Measurements from ENCODE around the gene IGSF9B. TPM values are rescaled to one million over a fixed set of nuclear protein-coding genes. Genes with fewer than 3 reads are reported as not detected.
A peak's percentile ranks its signal among the peaks of the same experiment; 100 is the strongest.

Gene IGSF9B
- total RNA-seq, 2 donors from 2014 or later: 1.8 to 9.1 TPM

GRCh38 chr11:133993107-133993506, 36.3 kb upstream of the IGSF9B start:
- Mint-ChIP-seq H3K4me1 (ENCODE audit: low read depth in 2 of 2) (no peaks in the 10 kb centered on the region), H3K4me3 (no peak overlapping the region), H3K27ac (no peak overlapping the region), H3K27me3 (peaks cover 9 to 19% of the 10 kb centered on the region in 2 donors), H3K36me3 (no peaks in the 10 kb centered on the region), H3K9me3 (no peaks in the 10 kb centered on the region)
- no peak for DNase-seq (ENCODE audit: low spot score)
- no peak for ATAC-seq

DNA sequence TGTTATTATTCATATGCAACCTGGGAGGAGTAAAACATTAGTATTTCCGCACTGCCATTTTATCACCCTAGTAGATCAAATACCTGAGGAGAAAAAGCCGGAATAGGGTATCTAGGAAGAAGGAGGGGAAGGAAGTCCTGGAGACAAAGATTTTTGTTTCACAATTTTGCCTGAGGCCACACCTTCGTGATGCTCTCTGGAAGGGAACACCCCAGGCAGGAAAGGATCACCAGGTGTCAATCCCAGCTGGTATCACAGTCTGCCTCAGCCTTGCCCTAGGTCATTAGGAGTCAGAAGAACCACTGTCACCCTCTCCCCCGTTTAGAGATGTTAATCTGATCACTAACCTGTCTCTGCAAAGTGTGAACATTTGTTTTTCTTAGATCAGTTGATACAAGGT, 35.4 kb upstream of the IGSF9B start:
- Mint-ChIP-seq H3K27ac (no peak overlapping the region), H3K9me3 (no peaks in the 10 kb centered on the region), H3K4me3 (no peak overlapping the region), H3K27me3 (peaks cover 2 to 14% of the 10 kb centered on the region in 2 donors), H3K4me1 (ENCODE audit: low read depth in 2 of 2) (no peaks in the 10 kb centered on the region), H3K36me3 (no peaks in the 10 kb centered on the region)
- no peak for DNase-seq (ENCODE audit: low spot score)
- no peak for ATAC-seq

DNA sequence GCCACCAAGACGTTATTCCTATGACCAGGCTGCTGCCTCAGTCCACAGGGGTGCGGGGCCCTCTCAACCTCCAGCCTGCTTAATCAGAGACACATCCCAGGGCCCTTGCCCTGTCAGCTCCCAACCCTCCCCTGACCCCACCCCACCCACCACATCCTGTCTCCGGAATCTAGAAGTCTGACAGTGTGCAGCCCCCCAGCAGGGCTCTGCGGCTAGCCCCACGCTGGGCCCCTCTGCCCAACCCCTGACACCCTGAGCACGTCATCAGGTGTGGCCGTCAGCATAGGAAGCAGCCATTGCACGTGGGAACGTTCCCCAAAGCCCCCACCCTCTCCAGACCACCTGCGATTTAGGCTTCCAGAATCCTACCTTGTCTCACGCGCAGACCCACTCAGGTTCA, 34.3 kb upstream of the IGSF9B start:
- ATAC-seq: peak in 1 of 2 donors; percentile 9
- no peak overlapping the region for H3K27ac Mint-ChIP-seq
- H3K27me3 Mint-ChIP-seq: peaks cover 5 to 7% of the 10 kb centered on the region in 2 donors
- no peak overlapping the region for H3K4me3 Mint-ChIP-seq
- H3K9me3 Mint-ChIP-seq: no peaks in the 10 kb centered on the region
- DNase-seq (ENCODE audit: low spot score): no peak
- H3K36me3 Mint-ChIP-seq: no peaks in the 10 kb centered on the region
- no peaks in the 10 kb centered on the region for H3K4me1 Mint-ChIP-seq (ENCODE audit: low read depth in 2 of 2)

DNA sequence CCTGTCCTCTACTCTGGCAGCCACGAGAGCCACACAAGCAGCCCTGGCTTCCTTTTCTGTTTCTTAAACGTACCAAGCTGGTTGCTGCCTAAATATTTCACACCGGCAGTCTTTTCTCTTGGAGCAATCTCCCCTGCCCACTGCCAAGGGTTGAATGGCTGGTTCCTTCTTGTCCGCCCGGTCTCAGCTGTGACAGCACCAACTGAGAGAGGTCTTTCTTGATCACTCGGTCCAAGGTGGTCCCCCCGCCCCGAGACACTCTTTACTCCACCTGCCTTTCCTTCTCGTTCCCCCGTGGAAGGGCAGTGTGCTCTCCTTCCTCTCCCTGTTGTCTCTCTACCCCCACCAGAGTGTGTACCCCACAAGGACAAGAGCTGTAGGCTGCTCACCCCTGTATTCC, 33.7 kb upstream of the IGSF9B start:
- peak in 1 of 2 donors; percentile 14 for ATAC-seq
- H3K4me3 Mint-ChIP-seq: no peak overlapping the region

DNA sequence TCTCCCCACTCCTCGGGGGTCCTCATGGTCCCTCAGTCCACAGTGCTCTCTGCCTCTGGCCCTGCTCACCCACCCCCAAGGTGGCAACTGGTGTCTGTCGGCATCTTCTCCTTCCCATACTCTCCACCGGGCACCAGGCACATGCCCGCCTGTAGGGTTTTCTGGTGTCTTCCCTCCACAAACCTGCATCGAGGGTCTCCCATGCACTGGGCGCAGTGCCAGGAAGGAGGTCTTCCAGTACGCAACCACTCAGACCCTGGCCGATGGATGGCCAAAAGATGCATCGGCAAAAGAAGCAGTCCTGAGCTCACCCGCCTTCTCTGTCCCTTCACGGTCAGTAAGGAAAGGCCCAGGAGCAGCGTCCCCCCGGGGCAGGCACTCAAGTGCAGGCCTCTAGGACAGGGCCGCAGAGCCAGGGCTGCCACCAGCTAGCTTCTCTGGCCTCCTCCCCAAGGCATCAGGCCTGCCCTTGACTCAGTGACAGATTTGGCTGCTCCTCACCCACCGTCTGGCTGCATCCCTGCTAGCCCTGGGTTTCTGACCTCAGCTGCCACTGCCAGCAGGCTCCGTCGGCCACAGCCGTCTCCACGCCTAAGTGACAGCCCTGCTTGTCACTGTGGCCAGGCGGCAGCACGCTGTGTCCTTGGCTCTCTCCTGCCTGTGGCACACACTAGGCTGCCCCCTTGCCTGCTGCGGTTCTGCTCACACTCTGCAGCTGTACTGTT, 32.1 kb upstream of the IGSF9B start:
- no peak overlapping the region for H3K27ac Mint-ChIP-seq
- no peaks in the 10 kb centered on the region for H3K4me1 Mint-ChIP-seq (ENCODE audit: low read depth in 2 of 2)
- H3K36me3 Mint-ChIP-seq: no peaks in the 10 kb centered on the region
- no peak for DNase-seq (ENCODE audit: low spot score)
- no peak overlapping the region for H3K4me3 Mint-ChIP-seq
- ATAC-seq: peak in 1 of 2 donors; percentile 19
- no peaks in the 10 kb centered on the region for H3K9me3 Mint-ChIP-seq
- H3K27me3 Mint-ChIP-seq: peaks cover 0 to 7% of the 10 kb centered on the region in 2 donors

More for the DNA sequence above, 33.7 kb upstream of the IGSF9B start:
- DNase-seq (ENCODE audit: low spot score): no peak
- no peaks in the 10 kb centered on the region for H3K36me3 Mint-ChIP-seq
- no peaks in the 10 kb centered on the region for H3K4me1 Mint-ChIP-seq (ENCODE audit: low read depth in 2 of 2)
- peaks cover 7% of the 10 kb centered on the region in 2 donors for H3K27me3 Mint-ChIP-seq
- no peaks in the 10 kb centered on the region for H3K9me3 Mint-ChIP-seq
- H3K27ac Mint-ChIP-seq: no peak overlapping the region

DNA sequence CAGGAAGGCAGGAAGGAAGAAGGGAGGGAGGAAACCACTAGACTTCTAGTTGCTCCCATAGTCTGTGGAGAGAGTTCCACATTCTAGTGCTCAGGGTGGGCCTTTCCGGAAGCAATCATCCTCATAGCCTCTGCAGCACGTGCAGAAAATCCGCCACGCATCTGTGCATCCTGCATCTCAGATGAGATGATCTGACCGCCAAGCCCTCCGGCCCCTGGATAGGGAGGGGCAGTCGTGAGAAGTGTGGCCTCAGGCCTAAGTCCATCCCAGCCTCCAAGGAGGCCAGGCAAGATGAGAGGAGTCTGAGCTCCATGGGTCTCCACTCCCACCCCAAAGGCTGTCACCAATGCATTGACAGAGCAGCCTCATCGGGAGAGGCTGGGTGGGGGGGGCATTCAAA, 30.4 kb upstream of the IGSF9B start:
- no peak for ATAC-seq
- Mint-ChIP-seq H3K36me3 (no peaks in the 10 kb centered on the region), H3K27ac (no peak overlapping the region), H3K4me3 (no peak overlapping the region), H3K4me1 (ENCODE audit: low read depth in 2 of 2) (no peaks in the 10 kb centered on the region), H3K27me3 (peaks cover 0 to 10% of the 10 kb centered on the region in 2 donors), H3K9me3 (no peaks in the 10 kb centered on the region)
- no peak for DNase-seq (ENCODE audit: low spot score)

GRCh38 chr11:133985981-133986944, 29.5 kb upstream of the IGSF9B start:
- Mint-ChIP-seq H3K27me3 (peaks cover 0 to 13% of the 10 kb centered on the region in 2 donors), H3K4me1 (ENCODE audit: low read depth in 2 of 2) (no peaks in the 10 kb centered on the region), H3K4me3 (no peak overlapping the region), H3K9me3 (no peaks in the 10 kb centered on the region), H3K36me3 (no peaks in the 10 kb centered on the region), H3K27ac (no peak overlapping the region)
- DNase-seq (ENCODE audit: low spot score) (no peak), ATAC-seq (no peak)

DNA sequence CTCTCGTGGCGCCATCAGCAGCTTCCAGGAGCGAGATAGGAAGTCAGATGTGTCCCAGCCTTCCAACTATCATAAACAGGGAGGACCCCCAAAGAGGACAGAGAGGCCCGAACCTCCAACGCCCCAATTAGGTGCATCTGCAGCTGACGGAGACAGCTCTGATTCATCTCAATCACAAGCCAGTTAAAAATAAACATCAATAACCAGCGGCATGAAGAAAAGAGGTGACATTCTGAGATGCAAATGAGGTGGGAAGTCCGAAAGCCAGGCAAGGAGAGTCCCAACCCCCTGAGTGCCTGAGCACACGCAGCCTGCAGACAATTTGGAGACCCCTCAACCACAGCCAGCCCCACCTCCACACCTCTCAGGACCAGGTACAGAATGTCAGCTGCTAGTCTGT, 28.1 kb upstream of the IGSF9B start:
- H3K4me3 Mint-ChIP-seq: no peak overlapping the region
- ATAC-seq: no peak
- DNase-seq (ENCODE audit: low spot score): no peak
- H3K9me3 Mint-ChIP-seq: no peaks in the 10 kb centered on the region
- H3K27ac Mint-ChIP-seq: no peak overlapping the region
- no peaks in the 10 kb centered on the region for H3K36me3 Mint-ChIP-seq
- peaks cover 0 to 11% of the 10 kb centered on the region in 2 donors for H3K27me3 Mint-ChIP-seq
- H3K4me1 Mint-ChIP-seq (ENCODE audit: low read depth in 2 of 2): no peaks in the 10 kb centered on the region

DNA sequence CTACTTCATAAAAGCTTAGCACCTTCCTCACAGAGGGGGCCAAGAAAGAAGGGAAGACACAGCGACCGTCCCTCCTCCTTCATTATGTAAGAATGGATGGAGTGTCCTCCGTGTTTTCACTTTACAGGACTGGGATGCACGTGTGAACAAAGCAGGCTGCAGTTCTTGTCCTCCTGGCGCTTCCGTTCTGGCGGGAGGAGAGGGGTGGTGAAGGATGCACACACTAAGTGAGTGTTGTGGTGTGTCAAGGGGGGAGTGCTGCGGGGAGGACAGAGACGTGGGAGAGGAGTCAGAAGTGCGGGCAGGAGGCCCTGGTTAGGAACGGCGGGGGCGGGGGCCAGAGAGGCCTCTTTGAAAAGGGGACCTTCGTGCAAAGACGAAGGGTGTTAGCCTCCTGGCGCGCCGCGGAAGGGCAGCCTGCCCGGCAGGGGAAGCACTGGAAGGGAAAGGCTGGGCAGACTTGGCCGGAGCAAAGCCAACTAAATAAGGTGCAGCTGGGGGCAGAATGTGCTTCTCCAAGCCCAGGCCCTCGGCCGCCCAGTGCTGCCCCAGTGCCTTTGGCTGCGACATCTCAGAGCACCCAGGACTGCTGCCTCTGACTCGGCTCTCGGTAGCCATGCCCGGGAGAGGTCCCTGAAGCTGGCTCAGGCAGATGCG, 27.0 kb upstream of the IGSF9B start:
- Mint-ChIP-seq H3K27ac (no peak overlapping the region), H3K27me3 (peaks cover 0 to 11% of the 10 kb centered on the region in 2 donors), H3K36me3 (no peaks in the 10 kb centered on the region), H3K9me3 (no peaks in the 10 kb centered on the region), H3K4me3 (no peak overlapping the region), H3K4me1 (ENCODE audit: low read depth in 2 of 2) (no peaks in the 10 kb centered on the region)
- no peak for ATAC-seq
- no peak for DNase-seq (ENCODE audit: low spot score)

DNA sequence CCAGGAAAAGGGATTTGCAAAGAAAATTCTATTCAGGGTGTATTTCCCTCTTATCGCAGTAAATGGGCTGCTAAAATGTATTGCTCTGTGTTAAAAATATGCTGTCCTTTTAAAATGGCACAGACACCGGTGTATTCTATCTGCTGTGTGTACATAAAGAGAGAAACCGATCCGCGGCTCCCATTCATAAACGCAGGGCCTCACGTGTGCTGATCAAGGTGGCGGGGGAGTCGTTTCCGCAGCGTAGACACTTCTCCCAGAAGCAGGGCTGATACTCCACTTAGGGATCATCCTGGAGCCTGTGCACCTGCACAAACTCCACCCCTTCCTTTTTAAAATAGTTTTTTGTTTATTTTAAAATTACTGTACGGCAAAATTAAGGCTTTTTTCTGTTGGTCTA, 26.1 kb upstream of the IGSF9B start:
- Mint-ChIP-seq H3K36me3 (no peaks in the 10 kb centered on the region), H3K9me3 (no peaks in the 10 kb centered on the region), H3K4me1 (ENCODE audit: low read depth in 2 of 2) (no peaks in the 10 kb centered on the region), H3K4me3 (no peak overlapping the region), H3K27ac (no peak overlapping the region), H3K27me3 (peaks cover 4 to 11% of the 10 kb centered on the region in 2 donors)
- ATAC-seq (no peak), DNase-seq (ENCODE audit: low spot score) (no peak)

- no peak overlapping the region for H3K4me3 Mint-ChIP-seq
- no peak for ATAC-seq
- H3K27ac Mint-ChIP-seq: no peak overlapping the region
- H3K36me3 Mint-ChIP-seq: no peaks in the 10 kb centered on the region
- peaks cover 8 to 11% of the 10 kb centered on the region in 2 donors for H3K27me3 Mint-ChIP-seq
- DNase-seq (ENCODE audit: low spot score): no peak
- H3K9me3 Mint-ChIP-seq: no peaks in the 10 kb centered on the region
- H3K4me1 Mint-ChIP-seq (ENCODE audit: low read depth in 2 of 2): no peaks in the 10 kb centered on the region
These were observed 25.4 kb upstream of the IGSF9B start for GRCh38 chr11:133982151-133982550.

- H3K4me1 Mint-ChIP-seq (ENCODE audit: low read depth in 2 of 2): no peaks in the 10 kb centered on the region
- DNase-seq (ENCODE audit: low spot score) (no peak), ATAC-seq (no peak)
- H3K27ac Mint-ChIP-seq: no peak overlapping the region
- H3K4me3 Mint-ChIP-seq: no peak overlapping the region
- peaks cover 8% of the 10 kb centered on the region in 2 donors for H3K27me3 Mint-ChIP-seq
- H3K9me3 Mint-ChIP-seq: no peaks in the 10 kb centered on the region
- no peaks in the 10 kb centered on the region for H3K36me3 Mint-ChIP-seq
These were observed 24.4 kb upstream of the IGSF9B start for GRCh38 chr11:133981156-133981555.

DNA sequence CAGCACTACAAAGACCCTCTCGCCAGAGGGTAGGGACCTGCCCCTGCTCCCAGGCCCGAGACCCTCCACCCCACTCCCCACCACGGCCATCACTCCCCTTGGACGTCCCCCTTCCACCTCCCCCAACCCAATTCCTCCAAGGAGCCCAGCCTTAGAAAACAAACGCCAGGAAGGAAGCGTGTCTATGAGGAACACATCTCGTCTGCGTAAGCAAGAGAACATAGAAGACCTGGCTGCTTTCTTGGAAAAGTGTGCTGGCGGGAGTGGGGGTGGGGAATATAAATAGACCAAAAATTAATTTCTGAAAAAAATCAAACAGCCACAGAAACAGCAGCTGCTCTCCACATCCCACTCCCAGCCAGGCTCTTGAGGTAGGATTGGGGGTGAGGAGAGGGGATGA, 23.9 kb upstream of the IGSF9B start:
- Mint-ChIP-seq H3K27me3 (peaks cover 8% of the 10 kb centered on the region in 2 donors), H3K4me1 (ENCODE audit: low read depth in 2 of 2) (no peaks in the 10 kb centered on the region), H3K9me3 (no peaks in the 10 kb centered on the region), H3K36me3 (no peaks in the 10 kb centered on the region), H3K27ac (no peak overlapping the region), H3K4me3 (no peak overlapping the region)
- no peak for DNase-seq (ENCODE audit: low spot score)
- no peak for ATAC-seq

GRCh38 chr11:133978794-133979193, 22.0 kb upstream of the IGSF9B start:
- Mint-ChIP-seq H3K4me3 (no peak overlapping the region), H3K4me1 (ENCODE audit: low read depth in 2 of 2) (no peaks in the 10 kb centered on the region), H3K27me3 (peaks cover 8 to 11% of the 10 kb centered on the region in 2 donors), H3K27ac (no peak overlapping the region), H3K9me3 (no peaks in the 10 kb centered on the region), H3K36me3 (no peaks in the 10 kb centered on the region)
- no peak for DNase-seq (ENCODE audit: low spot score)
- no peak for ATAC-seq

Measured in natural killer cell treated with Interleukin-12 subunit alpha and Interleukin-12 subunit beta and Interleukin-15 and Interleukin-18, amount 100 ng/mL, for 72 hours (primary cell).